ENCODE data around the gene SMKR1.

The SMKR1 gene

GRCh38 chr7:129501760-129502707, at the start of gene SMKR1:
SMKR1 (plus strand) TSS chr7:129502531; CDS start chr7:129502825, 294 bp downstream.
- DNase-seq (ENCODE audit: low spot score in 2 of 2), result peak; percentile 91 to 92
- ATAC-seq, result peak; percentile 97
- Mint-ChIP-seq H3K9me3 (no peaks in the 10 kb centered on the region), H3K4me1 (peaks cover 43% of the 10 kb centered on the region), H3K27ac (peak within 1 kb of the TSS; percentile 74), H3K4me3 (peak within 1 kb of the TSS; percentile 64), H3K36me3 (peaks cover 13% of the 10 kb centered on the region)

GRCh38 chr7:129452589-129453231, 49.6 kb upstream of the SMKR1 start:
- Mint-ChIP-seq H3K4me1 (no peaks in the 10 kb centered on the region), H3K36me3 (no peaks in the 10 kb centered on the region), H3K27ac (peak overlapping the region; percentile 37), H3K4me3 (no peak overlapping the region), H3K9me3 (peaks cover 7% of the 10 kb centered on the region)
- ATAC-seq, result no peak
- DNase-seq (ENCODE audit: low spot score in 2 of 2), result no peak

- H3K36me3 Mint-ChIP-seq, result no peaks in the 10 kb centered on the region
Measured at GRCh38 chr7:129453510-129454248, 48.7 kb upstream of the SMKR1 start.

GRCh38 chr7:129454249-129454551, 48.1 kb upstream of the SMKR1 start:
- no peak overlapping the region for H3K4me3 Mint-ChIP-seq
- ATAC-seq (no peak), DNase-seq (ENCODE audit: low spot score in 2 of 2) (no peak)
- H3K36me3 Mint-ChIP-seq, result no peaks in the 10 kb centered on the region
- H3K9me3 Mint-ChIP-seq, result peaks cover under 1% of the 10 kb centered on the region
- H3K27ac Mint-ChIP-seq, result no peak overlapping the region
- H3K4me1 Mint-ChIP-seq, result no peaks in the 10 kb centered on the region

More at GRCh38 chr7:129453510-129454248, 48.7 kb upstream of the SMKR1 start:
- ATAC-seq (no peak), DNase-seq (ENCODE audit: low spot score in 2 of 2) (no peak)
- Mint-ChIP-seq H3K4me3 (no peak overlapping the region), H3K9me3 (peaks cover 5% of the 10 kb centered on the region), H3K4me1 (no peaks in the 10 kb centered on the region), H3K27ac (peak overlapping the region; percentile 37)

- Mint-ChIP-seq H3K36me3 (no peaks in the 10 kb centered on the region), H3K4me3 (no peak overlapping the region), H3K27ac (no peak overlapping the region), H3K9me3 (no peaks in the 10 kb centered on the region), H3K4me1 (no peaks in the 10 kb centered on the region)
- ATAC-seq (no peak), DNase-seq (ENCODE audit: low spot score in 2 of 2) (no peak)
Measured at GRCh38 chr7:129456421-129456820, 45.9 kb upstream of the SMKR1 start.

- no peaks in the 10 kb centered on the region for H3K9me3 Mint-ChIP-seq
- H3K4me1 Mint-ChIP-seq, result no peaks in the 10 kb centered on the region
- no peaks in the 10 kb centered on the region for H3K36me3 Mint-ChIP-seq
- H3K27ac Mint-ChIP-seq, result no peak overlapping the region
- ATAC-seq (no peak), DNase-seq (ENCODE audit: low spot score in 2 of 2) (no peak)
- no peak overlapping the region for H3K4me3 Mint-ChIP-seq
Measured at GRCh38 chr7:129457101-129457500, 45.2 kb upstream of the SMKR1 start.

- DNase-seq (ENCODE audit: low spot score in 2 of 2), result no peak
- ATAC-seq, result no peak
- H3K27ac Mint-ChIP-seq, result no peak overlapping the region
- H3K9me3 Mint-ChIP-seq, result no peaks in the 10 kb centered on the region
- H3K4me1 Mint-ChIP-seq, result no peaks in the 10 kb centered on the region
- H3K36me3 Mint-ChIP-seq, result no peaks in the 10 kb centered on the region
- no peak overlapping the region for H3K4me3 Mint-ChIP-seq
Measured at GRCh38 chr7:129458171-129458570, 44.2 kb upstream of the SMKR1 start.

- H3K27ac Mint-ChIP-seq, result no peak overlapping the region
- ATAC-seq (no peak), DNase-seq (ENCODE audit: low spot score in 2 of 2) (no peak)
- no peak overlapping the region for H3K4me3 Mint-ChIP-seq
- no peaks in the 10 kb centered on the region for H3K36me3 Mint-ChIP-seq
- no peaks in the 10 kb centered on the region for H3K4me1 Mint-ChIP-seq
- no peaks in the 10 kb centered on the region for H3K9me3 Mint-ChIP-seq
Measured at GRCh38 chr7:129461809-129462208, 40.5 kb upstream of the SMKR1 start.

- Mint-ChIP-seq H3K9me3 (no peaks in the 10 kb centered on the region), H3K27ac (no peak overlapping the region), H3K4me3 (no peak overlapping the region), H3K4me1 (no peaks in the 10 kb centered on the region), H3K36me3 (no peaks in the 10 kb centered on the region)
- DNase-seq (ENCODE audit: low spot score in 2 of 2) (no peak), ATAC-seq (no peak)
Measured at GRCh38 chr7:129462420-129462819, 39.9 kb upstream of the SMKR1 start.

GRCh38 chr7:129464194-129464593, 38.1 kb upstream of the SMKR1 start:
- no peak overlapping the region for H3K4me3 Mint-ChIP-seq
- ATAC-seq, result no peak

GRCh38 chr7:129465080-129465479, 37.3 kb upstream of the SMKR1 start:
- H3K36me3 Mint-ChIP-seq, result peaks cover 14% of the 10 kb centered on the region
- ATAC-seq, result no peak
- H3K27ac Mint-ChIP-seq, result no peak overlapping the region

More at GRCh38 chr7:129464194-129464593, 38.1 kb upstream of the SMKR1 start:
- Mint-ChIP-seq H3K36me3 (peaks cover 14% of the 10 kb centered on the region), H3K9me3 (no peaks in the 10 kb centered on the region), H3K4me1 (no peaks in the 10 kb centered on the region), H3K27ac (no peak overlapping the region)
- DNase-seq (ENCODE audit: low spot score in 2 of 2), result no peak

GRCh38 chr7:129466796-129467195, 35.5 kb upstream of the SMKR1 start:
- Mint-ChIP-seq H3K27ac (no peak overlapping the region), H3K4me1 (peaks cover 12% of the 10 kb centered on the region), H3K9me3 (no peaks in the 10 kb centered on the region), H3K4me3 (no peak overlapping the region), H3K36me3 (peaks cover 27% of the 10 kb centered on the region)
- DNase-seq (ENCODE audit: low spot score in 2 of 2) (no peak), ATAC-seq (no peak)

More at GRCh38 chr7:129465080-129465479, 37.3 kb upstream of the SMKR1 start:
- DNase-seq (ENCODE audit: low spot score in 2 of 2), result no peak
- H3K9me3 Mint-ChIP-seq, result no peaks in the 10 kb centered on the region
- H3K4me1 Mint-ChIP-seq, result no peaks in the 10 kb centered on the region
- H3K4me3 Mint-ChIP-seq, result no peak overlapping the region

GRCh38 chr7:129468087-129468486, 34.2 kb upstream of the SMKR1 start:
- H3K27ac Mint-ChIP-seq, result peak overlapping the region; percentile 45
- peaks cover 40% of the 10 kb centered on the region for H3K36me3 Mint-ChIP-seq
- peaks cover 12% of the 10 kb centered on the region for H3K4me1 Mint-ChIP-seq
- H3K9me3 Mint-ChIP-seq, result no peaks in the 10 kb centered on the region
- DNase-seq (ENCODE audit: low spot score in 2 of 2), result no peak
- ATAC-seq, result no peak
- no peak overlapping the region for H3K4me3 Mint-ChIP-seq

- peak overlapping the region; percentile 45 for H3K27ac Mint-ChIP-seq
- DNase-seq (ENCODE audit: low spot score in 2 of 2) (no peak), ATAC-seq (peak; percentile 83)
- peaks cover 12% of the 10 kb centered on the region for H3K4me1 Mint-ChIP-seq
- H3K9me3 Mint-ChIP-seq, result no peaks in the 10 kb centered on the region
- H3K36me3 Mint-ChIP-seq, result peaks cover 45% of the 10 kb centered on the region
- no peak overlapping the region for H3K4me3 Mint-ChIP-seq
Measured at GRCh38 chr7:129468547-129468946, 33.8 kb upstream of the SMKR1 start.

- H3K4me1 Mint-ChIP-seq, result peaks cover 12% of the 10 kb centered on the region
- H3K9me3 Mint-ChIP-seq, result no peaks in the 10 kb centered on the region
- no peak overlapping the region for H3K27ac Mint-ChIP-seq
- DNase-seq (ENCODE audit: low spot score in 2 of 2) (no peak), ATAC-seq (no peak)
- H3K36me3 Mint-ChIP-seq, result peaks cover 59% of the 10 kb centered on the region
- no peak overlapping the region for H3K4me3 Mint-ChIP-seq
Measured at GRCh38 chr7:129469930-129470329, 32.4 kb upstream of the SMKR1 start.

Data from stimulated activated effector memory CD8-positive, alpha-beta T cell treated with anti-CD3 and anti-CD28 coated beads, Interleukin-12 subunit alpha, Interleukin-12 subunit beta, amount 100 ng/mL, for 72 hours (primary cell).